OCI-LY7 (cell line): Measurements from ENCODE around the gene CDK19.

Source experiments
- CTCF ChIP-seq: fragments of 200-600 bp; sonication (generic); conservative IDR thresholded peaks from 2 replicates; pipeline ENCODE4 v1.5.1; 2014; ENCODE audit warnings: mild to moderate bottlenecking, antibody characterized with exemption, low read length, moderate library complexity, mixed read lengths
- EZH2phosphoT487 ChIP-seq: fragments of 200-600 bp; sonication (generic); IDR thresholded peaks from 2 replicates; pipeline ENCODE4 v1.6.1; 2018; ENCODE audit warnings: low read depth, borderline replicate concordance, mild to moderate bottlenecking, mixed run types, antibody characterized with exemption, low read length, moderate library complexity, mixed read lengths

- TF ChIP-seq CTCF = no peak
- no peak for TF ChIP-seq EZH2phosphoT487
These were observed 158.8 kb downstream of the CDK19 start for GRCh38 chr6:110656492-110656891.
